ENCODE results near the gene PTTG2. TPM values are rescaled to one million over a fixed set of nuclear protein-coding genes. Genes with fewer than 3 reads are reported as not detected.

Gene PTTG2
- total RNA-seq, 4 donors from 2014 or later = 0.71 to 5.8 (median 1.5) TPM

DNA sequence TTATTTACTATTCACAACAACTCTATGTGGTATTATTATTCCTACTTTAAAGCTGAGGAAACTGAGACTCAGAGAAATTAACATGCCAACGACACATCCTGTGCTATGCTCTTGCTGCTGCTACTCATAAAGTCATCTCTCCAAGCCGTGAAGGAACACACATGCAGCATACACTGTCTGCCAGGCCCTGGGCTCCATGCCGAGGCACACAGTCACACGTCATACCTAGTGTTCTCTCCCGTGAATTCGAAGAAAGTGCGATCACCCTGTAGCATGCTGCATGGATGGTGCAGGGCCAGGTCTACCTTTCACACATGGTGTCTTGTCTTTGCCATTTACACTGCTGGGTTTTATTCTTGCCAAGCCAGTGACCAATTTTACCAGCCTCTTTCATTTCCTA, 35.3 kb upstream of the PTTG2 start:
- intact Hi-C loops (cut with DNase I) = loop anchor here (5.0 kb wide), 1 partner anchor 37 kb away; the partner anchor contains the start of gene PTTG2
- WGBS = 76% methylated on average over 7 of the region's 7 CpGs
- DNase-seq (ENCODE audit: extremely low spot score) = no peak

DNA sequence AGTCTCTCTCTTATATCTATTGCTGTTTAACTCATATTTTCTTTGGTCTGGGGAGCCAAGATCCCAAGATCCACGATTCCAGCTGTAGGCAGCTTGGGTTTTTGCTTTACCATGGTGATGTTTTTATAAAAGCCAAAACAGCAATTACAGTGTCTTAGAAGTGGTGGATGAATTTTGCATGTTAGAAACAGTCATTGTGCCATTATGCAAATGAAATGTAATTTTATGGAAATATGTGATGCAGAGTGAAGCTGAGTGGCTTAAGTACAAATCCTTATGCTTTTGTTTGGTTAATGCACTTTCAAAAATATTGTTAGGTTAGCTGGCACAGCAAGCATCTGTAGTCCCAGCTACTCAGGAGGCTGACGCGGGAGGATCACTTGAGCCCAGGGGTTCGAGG, 32.8 kb upstream of the PTTG2 start:
- Histone ChIP-seq H3K4me1 (peaks cover 9 to 41% (median 29%) of the 10 kb centered on the region in 4 donors), H3K9me3 (no peaks in the 10 kb centered on the region), H3K36me3 (no peaks in the 10 kb centered on the region), H3K4me3 (no peak overlapping the region), H3K27ac (replicated peaks in 1 of 4) (no peak overlapping the region), H3K27me3 (no peaks in the 10 kb centered on the region)
- intact Hi-C loops (cut with DNase I) = loop anchor here (5.0 kb wide), 1 partner anchor 35 kb away; the partner anchor contains the start of gene PTTG2
- TF ChIP-seq POLR2A (IDR thresholded peaks at IDR 0.05; ENCODE audit: low read depth) (no peak), POLR2AphosphoS5 (IDR thresholded peaks at IDR 0.05) (no peak)
- whole genome bisulfite sequencing = 74% methylated on average over 4 of the region's 4 CpGs
- DNase-seq (ENCODE audit: extremely low spot score) = no peak

More for the DNA sequence above, 35.3 kb upstream of the PTTG2 start:
- H3K4me3 ChIP-seq = no peak overlapping the region
- no peak overlapping the region for H3K27ac ChIP-seq (replicated peaks in 1 of 4)
- H3K9me3 ChIP-seq = no peaks in the 10 kb centered on the region
- TF ChIP-seq, protein P1, sequence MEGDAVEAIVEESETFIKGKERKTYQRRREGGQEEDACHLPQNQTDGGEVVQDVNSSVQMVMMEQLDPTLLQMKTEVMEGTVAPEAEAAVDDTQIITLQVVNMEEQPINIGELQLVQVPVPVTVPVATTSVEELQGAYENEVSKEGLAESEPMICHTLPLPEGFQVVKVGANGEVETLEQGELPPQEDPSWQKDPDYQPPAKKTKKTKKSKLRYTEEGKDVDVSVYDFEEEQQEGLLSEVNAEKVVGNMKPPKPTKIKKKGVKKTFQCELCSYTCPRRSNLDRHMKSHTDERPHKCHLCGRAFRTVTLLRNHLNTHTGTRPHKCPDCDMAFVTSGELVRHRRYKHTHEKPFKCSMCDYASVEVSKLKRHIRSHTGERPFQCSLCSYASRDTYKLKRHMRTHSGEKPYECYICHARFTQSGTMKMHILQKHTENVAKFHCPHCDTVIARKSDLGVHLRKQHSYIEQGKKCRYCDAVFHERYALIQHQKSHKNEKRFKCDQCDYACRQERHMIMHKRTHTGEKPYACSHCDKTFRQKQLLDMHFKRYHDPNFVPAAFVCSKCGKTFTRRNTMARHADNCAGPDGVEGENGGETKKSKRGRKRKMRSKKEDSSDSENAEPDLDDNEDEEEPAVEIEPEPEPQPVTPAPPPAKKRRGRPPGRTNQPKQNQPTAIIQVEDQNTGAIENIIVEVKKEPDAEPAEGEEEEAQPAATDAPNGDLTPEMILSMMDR (IDR thresholded peaks at IDR 0.05) = no peak
- TF ChIP-seq EP300 (IDR thresholded peaks at IDR 0.05) (no peak), POLR2A (IDR thresholded peaks at IDR 0.05; ENCODE audit: low read depth) (no peak), POLR2AphosphoS5 (IDR thresholded peaks at IDR 0.05) (no peak)
- no peaks in the 10 kb centered on the region for H3K27me3 ChIP-seq
- H3K36me3 ChIP-seq = no peaks in the 10 kb centered on the region
- H3K4me1 ChIP-seq = peaks cover 9 to 25% (median 17%) of the 10 kb centered on the region in 4 donors

DNA sequence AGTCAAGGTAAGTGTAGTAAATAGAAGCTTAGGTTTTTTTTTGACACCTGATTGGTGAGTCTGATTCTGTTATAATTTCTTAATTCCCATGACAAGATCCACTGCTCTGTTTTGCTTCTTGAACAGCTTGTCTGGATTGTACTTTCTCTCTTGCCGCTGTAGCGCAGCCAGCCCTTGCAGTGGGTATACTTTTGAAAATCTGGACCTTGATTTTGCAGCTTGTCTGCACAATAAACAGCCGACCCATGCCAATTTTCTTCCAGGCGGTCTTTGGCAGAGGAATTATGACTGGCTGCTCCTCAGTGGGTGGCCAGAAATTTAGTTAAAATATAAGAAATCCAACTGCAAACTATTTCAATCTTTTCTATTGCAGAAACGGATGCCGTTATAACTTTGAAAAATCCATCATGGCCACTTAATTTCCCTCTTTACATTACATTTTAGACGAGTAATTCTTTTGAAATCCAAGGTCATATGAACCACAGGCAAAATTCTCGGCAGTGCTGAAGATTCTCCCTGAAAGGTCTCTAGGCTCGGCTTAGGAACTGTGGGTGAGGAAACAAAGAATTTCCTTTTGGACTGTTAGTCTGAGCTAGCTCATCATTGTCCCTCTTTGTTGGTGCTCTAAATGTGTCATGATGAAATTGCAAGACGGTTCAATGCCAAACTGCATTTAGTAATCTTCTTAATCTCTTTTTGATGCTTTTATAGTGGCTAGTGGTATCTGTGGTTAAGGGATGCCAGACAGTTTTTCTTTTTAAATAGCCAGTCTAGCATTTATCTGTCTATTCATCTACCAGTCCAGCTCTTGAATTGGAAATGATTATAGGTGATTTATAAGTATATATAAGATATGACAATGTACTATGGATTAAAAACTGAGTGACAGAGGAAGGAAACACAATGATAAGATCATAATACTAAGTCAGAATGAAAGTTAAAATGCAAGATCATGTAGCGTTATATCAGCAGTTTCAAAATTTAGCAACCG, 31.5 kb upstream of the PTTG2 start:
- no peaks in the 10 kb centered on the region for H3K36me3 ChIP-seq
- TF ChIP-seq EP300 (IDR thresholded peaks at IDR 0.05) (no peak), POLR2AphosphoS5 (IDR thresholded peaks at IDR 0.05) (no peak), POLR2A (IDR thresholded peaks at IDR 0.05; ENCODE audit: low read depth) (no peak)
- TF ChIP-seq, protein P1 (IDR thresholded peaks at IDR 0.05) = no peak
- intact Hi-C loops (cut with DNase I) = loop anchor here (5.0 kb wide), 1 partner anchor 34 kb away; the partner anchor contains the start of gene PTTG2
- no peaks in the 10 kb centered on the region for H3K9me3 ChIP-seq
- H3K4me1 ChIP-seq = peaks cover 9 to 46% (median 32%) of the 10 kb centered on the region in 4 donors
- no peak overlapping the region for H3K4me3 ChIP-seq
- DNase-seq (ENCODE audit: extremely low spot score) = no peak
- no peaks in the 10 kb centered on the region for H3K27me3 ChIP-seq
- no peak overlapping the region for H3K27ac ChIP-seq (replicated peaks in 1 of 4)
- WGBS = 47% methylated on average over 12 of the region's 12 CpGs

DNA sequence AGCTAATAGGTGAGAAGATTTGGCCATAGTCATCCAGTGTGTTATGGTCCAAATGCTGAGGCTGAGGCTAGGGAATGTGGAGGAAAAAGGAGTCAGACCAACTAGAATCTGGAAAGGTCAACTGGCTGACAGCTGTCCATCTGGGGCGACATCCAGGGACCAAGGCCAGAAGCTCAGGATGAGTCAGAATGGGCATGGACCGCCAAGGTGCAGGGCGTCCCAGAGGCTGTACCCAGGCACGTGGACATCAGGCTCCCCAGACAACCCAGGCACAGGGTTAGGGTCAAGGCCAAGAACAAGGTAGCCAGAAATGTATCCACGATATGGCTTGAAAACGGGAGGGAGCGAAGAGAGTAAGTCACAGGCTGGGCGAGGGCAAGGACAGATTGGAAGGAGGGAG, 26.1 kb upstream of the PTTG2 start:
- no peaks in the 10 kb centered on the region for H3K27me3 ChIP-seq
- WGBS = 95% methylated on average over 8 of the region's 8 CpGs

DNA sequence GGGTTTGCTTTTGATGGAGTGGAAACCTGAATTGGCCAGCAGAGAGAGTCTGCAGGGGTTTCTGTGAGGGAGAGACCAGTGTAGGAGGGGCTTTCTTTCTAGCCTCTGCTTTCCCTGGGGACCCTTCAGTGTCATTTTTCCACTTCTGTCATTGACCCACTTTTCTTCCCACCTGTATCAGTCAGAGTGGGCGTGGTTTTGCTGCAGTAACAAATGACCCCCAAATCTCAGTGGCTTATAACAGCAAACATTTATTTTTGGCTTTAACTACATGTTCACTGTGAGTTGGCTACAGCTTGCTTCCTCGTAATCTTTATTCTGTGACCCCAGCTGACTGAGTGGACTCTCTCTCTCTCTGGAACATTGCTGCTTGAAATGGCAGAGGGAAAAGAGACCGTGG, 25.6 kb upstream of the PTTG2 start:
- DNase-seq (ENCODE audit: extremely low spot score) = no peak
- Histone ChIP-seq H3K4me1 (peaks cover 12 to 31% (median 21%) of the 10 kb centered on the region in 4 donors), H3K9me3 (no peaks in the 10 kb centered on the region), H3K27ac (replicated peaks in 1 of 4) (no peak overlapping the region), H3K4me3 (no peak overlapping the region), H3K27me3 (no peaks in the 10 kb centered on the region), H3K36me3 (peaks cover 0 to 9% (median 0%) of the 10 kb centered on the region in 4 donors)
- TF ChIP-seq EP300 (IDR thresholded peaks at IDR 0.05) = no peak
- TF ChIP-seq, protein P1 (IDR thresholded peaks at IDR 0.05) = no peak
- TF ChIP-seq POLR2A (IDR thresholded peaks at IDR 0.05; ENCODE audit: low read depth) = no peak
- no peak for TF ChIP-seq POLR2AphosphoS5 (IDR thresholded peaks at IDR 0.05)
- WGBS = 85% methylated on average over 3 of the region's 3 CpGs
- intact Hi-C loops (cut with DNase I) = no loop called here

More for the DNA sequence above, 26.1 kb upstream of the PTTG2 start:
- intact Hi-C loops (cut with DNase I) = no loop called here
- no peak overlapping the region for H3K4me3 ChIP-seq
- H3K9me3 ChIP-seq = no peaks in the 10 kb centered on the region
- H3K27ac ChIP-seq (replicated peaks in 1 of 4) = no peak overlapping the region
- no peak for DNase-seq (ENCODE audit: extremely low spot score)
- H3K36me3 ChIP-seq = peaks cover 0 to 9% (median 0%) of the 10 kb centered on the region in 4 donors
- TF ChIP-seq EP300 (IDR thresholded peaks at IDR 0.05) = no peak
- peaks cover 13 to 36% (median 25%) of the 10 kb centered on the region in 4 donors for H3K4me1 ChIP-seq
